AG04450 (cell line): ENCODE measurements around the gene ZSWIM1. TPM values are rescaled to one million over a fixed set of nuclear protein-coding genes. Genes with fewer than 3 reads are reported as not detected.

ENCODE experiments used
- CTCF ChIA-PET: fragments of 300-600, 350-600 bp; formaldehyde crosslinking; extraction: SDS; loops from one replicate; lab custom pipeline; 2022; ENCODE audit warnings: antibody characterized with exemption, inconsistent platforms; lab: Charles Lee
- POLR2A ChIA-PET: fragments of 350-600 bp; formaldehyde crosslinking; extraction: SDS; loops from one replicate; lab custom pipeline; 2021; ENCODE audit warnings: antibody characterized with exemption, inconsistent platforms; lab: Yijun Ruan, JAX
- DNase-seq: peaks from one replicate; pipeline ENCODE4 v3.0.0-alpha.2; 2011; ENCODE audit warnings: low read depth, low spot score
- H3K27ac ChIP-seq: one replicate; pipeline ENCODE4 v1.5.1; 2012; ENCODE audit warnings: low read depth, low read length, control low read depth
- H3K27me3 ChIP-seq: one replicate; pipeline ENCODE4 v1.6.0; 2012; ENCODE audit warnings: low read length; ENCODE audit not compliant: control insufficient read depth, insufficient read depth
- H3K4me3 ChIP-seq: 2 replicates; pipeline ENCODE4 v1.5.1; 2011; ENCODE audit warnings: mild to moderate bottlenecking, low read depth, low read length, control low read depth
- H3K9me3 ChIP-seq: 2 replicates; pipeline ENCODE4 v1.5.1; 2012; ENCODE audit warnings: low read length; ENCODE audit not compliant: control insufficient read depth, insufficient read depth
- polyA plus RNA-seq: library from polyadenylated mRNA; depleted of rRNA; stranded (reverse); fragments of >200 nt; gene quantifications from 2 replicates; pipeline ENCODE4 v1.2.3, GENCODE V29; 2011
- TF ChIP-seq, protein P1 (sequence below): IDR thresholded peaks from 2 replicates; pipeline ENCODE4 v1.5.1; 2011; ENCODE audit warnings: low read depth, low read length, control low read depth, inconsistent platforms

The ZSWIM1 gene
- polyA plus RNA-seq, 1 experiment = 5.3 TPM

DNA sequence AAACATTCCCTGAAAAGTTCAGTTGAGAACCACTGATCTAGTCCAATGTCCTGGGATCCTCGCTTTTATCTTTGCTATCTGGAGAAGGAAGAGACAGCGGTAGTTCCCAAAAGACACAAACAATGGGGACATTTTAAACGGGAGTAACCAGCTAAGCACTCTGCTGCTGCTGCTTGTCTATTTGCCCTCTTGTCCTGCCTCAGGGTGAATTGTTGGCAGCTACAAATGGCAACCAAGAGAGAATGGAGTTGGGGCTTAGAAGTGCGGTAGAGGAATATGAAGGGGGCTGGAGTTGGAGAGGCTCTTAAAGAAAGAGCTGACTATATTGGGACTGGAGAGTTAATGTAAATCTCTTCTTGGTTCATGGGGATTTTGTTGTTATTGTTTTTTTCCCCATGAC, 6.5 kb upstream of the ZSWIM1 start:
- CTCF ChIA-PET = no interaction called here
- H3K27me3 ChIP-seq = no peaks in the 10 kb centered on the region
- DNase-seq = no peak
- POLR2A ChIA-PET = no interaction called here
- H3K27ac ChIP-seq = no peak overlapping the region
- H3K9me3 ChIP-seq = no peaks in the 10 kb centered on the region
- H3K4me3 ChIP-seq = no peak overlapping the region
- TF ChIP-seq, protein P1, sequence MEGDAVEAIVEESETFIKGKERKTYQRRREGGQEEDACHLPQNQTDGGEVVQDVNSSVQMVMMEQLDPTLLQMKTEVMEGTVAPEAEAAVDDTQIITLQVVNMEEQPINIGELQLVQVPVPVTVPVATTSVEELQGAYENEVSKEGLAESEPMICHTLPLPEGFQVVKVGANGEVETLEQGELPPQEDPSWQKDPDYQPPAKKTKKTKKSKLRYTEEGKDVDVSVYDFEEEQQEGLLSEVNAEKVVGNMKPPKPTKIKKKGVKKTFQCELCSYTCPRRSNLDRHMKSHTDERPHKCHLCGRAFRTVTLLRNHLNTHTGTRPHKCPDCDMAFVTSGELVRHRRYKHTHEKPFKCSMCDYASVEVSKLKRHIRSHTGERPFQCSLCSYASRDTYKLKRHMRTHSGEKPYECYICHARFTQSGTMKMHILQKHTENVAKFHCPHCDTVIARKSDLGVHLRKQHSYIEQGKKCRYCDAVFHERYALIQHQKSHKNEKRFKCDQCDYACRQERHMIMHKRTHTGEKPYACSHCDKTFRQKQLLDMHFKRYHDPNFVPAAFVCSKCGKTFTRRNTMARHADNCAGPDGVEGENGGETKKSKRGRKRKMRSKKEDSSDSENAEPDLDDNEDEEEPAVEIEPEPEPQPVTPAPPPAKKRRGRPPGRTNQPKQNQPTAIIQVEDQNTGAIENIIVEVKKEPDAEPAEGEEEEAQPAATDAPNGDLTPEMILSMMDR = no peak

DNA sequence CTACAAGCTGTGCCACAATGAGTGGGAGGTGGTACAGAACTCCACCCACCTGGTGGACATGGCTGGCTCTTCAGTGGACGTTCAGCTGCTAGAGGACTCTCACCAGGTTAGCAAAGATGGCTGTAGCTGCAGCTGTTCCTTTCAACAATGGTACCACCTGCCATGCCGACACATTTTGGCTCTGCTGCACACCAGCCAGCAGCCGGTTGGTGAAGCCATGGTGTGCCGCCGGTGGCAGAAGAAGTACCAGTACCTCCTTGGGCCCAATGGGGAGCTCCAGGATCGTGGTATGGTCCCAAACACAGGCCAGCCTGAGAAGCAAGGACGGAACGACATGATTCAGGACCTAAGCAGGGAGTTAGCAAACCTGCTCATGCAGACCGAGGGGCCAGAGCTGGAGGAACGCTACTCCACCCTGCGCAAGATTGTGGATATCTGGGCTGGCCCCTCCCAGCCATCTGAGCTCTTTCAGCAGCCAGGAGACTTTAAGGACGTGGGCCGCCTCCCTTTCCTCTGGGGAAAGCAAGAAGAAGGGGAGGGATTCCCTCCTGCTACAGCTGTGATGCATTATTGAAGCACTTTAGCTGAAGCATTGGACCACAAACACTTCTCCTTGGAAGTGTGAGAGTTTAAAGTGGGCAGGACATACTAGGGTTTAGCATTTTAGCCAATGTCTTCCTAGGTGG, 2.8 kb upstream of the ZSWIM1 start:
- ChIA-PET CTCF (interaction anchor here (1.7 kb wide), 1 partner anchor 12 kb away, joined by 4 read pairs; no protein-coding TSS in a partner anchor), POLR2A (no interaction called here)
- Histone ChIP-seq H3K9me3 (no peaks in the 10 kb centered on the region), H3K4me3 (no peak overlapping the region), H3K27me3 (no peaks in the 10 kb centered on the region), H3K27ac (no peak overlapping the region)
- DNase-seq = no peak
- TF ChIP-seq, protein P1 = no peak

DNA sequence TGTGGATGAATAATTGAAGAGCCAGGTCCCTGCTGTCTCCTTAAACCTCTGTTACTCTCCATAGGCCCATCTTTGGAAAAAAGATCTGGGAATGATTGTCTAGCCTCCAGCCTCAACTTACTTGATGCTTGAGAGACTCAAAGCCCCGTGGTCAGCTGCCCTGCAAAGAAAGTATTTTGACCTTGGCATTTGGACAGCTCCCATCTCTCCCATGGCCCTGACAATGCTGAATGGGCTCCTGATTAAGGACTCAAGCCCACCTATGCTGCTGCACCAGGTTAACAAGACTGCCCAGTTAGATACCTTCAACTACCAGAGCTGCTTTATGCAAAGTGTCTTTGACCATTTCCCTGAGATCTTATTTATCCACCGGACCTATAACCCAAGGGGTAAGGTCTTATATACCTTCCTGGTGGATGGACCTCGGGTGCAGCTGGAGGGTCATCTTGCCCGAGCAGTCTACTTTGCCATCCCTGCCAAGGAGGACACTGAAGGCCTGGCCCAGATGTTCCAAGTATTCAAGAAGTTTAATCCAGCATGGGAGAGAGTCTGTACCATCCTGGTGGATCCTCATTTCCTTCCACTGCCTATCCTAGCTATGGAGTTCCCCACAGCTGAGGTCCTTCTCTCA, 1.6 kb downstream of the ZSWIM1 start:
- DNase-seq = no peak
- POLR2A ChIA-PET = no interaction called here

DNA sequence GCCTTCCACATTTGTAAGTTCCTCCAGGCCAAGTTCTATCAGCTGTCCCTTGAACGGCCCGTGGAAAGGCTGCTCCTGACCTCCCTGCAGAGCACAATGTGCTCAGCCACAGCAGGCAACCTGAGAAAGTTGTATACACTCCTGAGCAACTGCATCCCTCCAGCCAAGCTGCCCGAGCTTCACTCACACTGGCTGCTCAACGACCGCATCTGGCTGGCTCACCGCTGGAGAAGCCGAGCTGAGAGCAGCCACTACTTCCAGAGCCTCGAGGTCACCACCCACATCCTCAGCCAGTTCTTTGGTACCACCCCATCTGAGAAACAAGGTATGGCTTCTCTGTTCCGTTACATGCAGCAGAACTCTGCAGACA, 2.1 kb downstream of the ZSWIM1 start:
- ChIA-PET POLR2A (no interaction called here), CTCF (interaction anchor here (1.3 to 1.7 kb wide), 2 partner anchors 8 to 87 kb away, joined by 3 to 8 read pairs; no protein-coding TSS in a partner anchor)
- Histone ChIP-seq H3K4me3 (no peak overlapping the region), H3K27me3 (no peaks in the 10 kb centered on the region), H3K9me3 (no peaks in the 10 kb centered on the region), H3K27ac (no peak overlapping the region)
- TF ChIP-seq, protein P1 = no peak
- no peak for DNase-seq

More for the DNA sequence above, 1.6 kb downstream of the ZSWIM1 start:
- no peak overlapping the region for H3K4me3 ChIP-seq
- no peaks in the 10 kb centered on the region for H3K9me3 ChIP-seq
- TF ChIP-seq, protein P1 = no peak
- no peaks in the 10 kb centered on the region for H3K27me3 ChIP-seq
- CTCF ChIA-PET = interaction anchor here (1.3 to 1.7 kb wide), 3 partner anchors 9 to 88 kb away, joined by 3 to 8 read pairs (median 8); no protein-coding TSS in a partner anchor
- H3K27ac ChIP-seq = no peak overlapping the region
